HG02870 (cell line): ENCODE data around the gene SARDH.

Source experiments
- ATAC-seq: cut with Tn5 transposase; IDR thresholded peaks from one replicate; pipeline ENCODE4 v1.9.1; 2021; ENCODE audit warnings: mild to moderate bottlenecking, moderate library complexity; ENCODE audit not compliant: unreplicated experiment

SARDH gene

DNA sequence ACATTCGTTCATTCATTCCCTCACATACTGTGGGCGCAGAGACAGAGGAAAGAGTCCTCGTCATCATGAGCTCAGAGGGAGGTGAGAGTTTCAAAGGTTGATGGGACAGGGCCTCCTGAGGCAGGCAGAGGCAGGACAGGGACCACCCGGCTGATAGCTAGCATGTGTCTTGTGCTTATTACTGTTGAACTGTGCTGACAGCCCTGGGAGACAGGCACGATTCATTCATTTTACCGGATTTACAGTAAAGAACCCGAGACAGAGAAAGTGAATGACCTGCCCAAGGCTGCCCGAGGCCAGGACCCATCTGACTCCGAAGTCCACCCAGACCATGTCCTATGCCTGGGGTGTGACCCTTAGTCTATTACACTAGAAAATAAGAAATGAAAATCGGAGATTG lies 124.1 kb downstream of the SARDH start:
- ATAC-seq, result no peak
